A549 (cell line): ENCODE measurements around the gene MDGA2. TPM values are rescaled to one million over a fixed set of nuclear protein-coding genes. Genes with fewer than 3 reads are reported as not detected.

Source experiments
- ATAC-seq, 2 experiments: fragments of 200-7000 bp in 1 of 2; fragments of >200 bp in 1 of 2; cut with Nextera tagmentation in 1 of 2; cut with Tn5 transposase in 1 of 2; 3 replicates each; pipeline versions ENCODE4 v1.8.0 to v1.9.1; 2018 to 2020; ENCODE audit warnings: mild to moderate bottlenecking in 1 of 2, moderate library complexity in 1 of 2
- CTCF ChIA-PET: fragments of 300-600 bp; sonication (Branson Sonifier 250); formaldehyde crosslinking; extraction: SDS; loops from one replicate; lab custom pipeline; 2021; ENCODE audit warnings: antibody characterized with exemption, inconsistent platforms; lab: Yijun Ruan, JAX
- POLR2A ChIA-PET: fragments of 350-600 bp; formaldehyde crosslinking; extraction: SDS; loops from one replicate; lab custom pipeline; 2021; ENCODE audit warnings: antibody characterized with exemption, inconsistent platforms; lab: Yijun Ruan, JAX
- DNase-seq, 2 experiments: peaks; one replicate each; pipeline versions ENCODE4 v3.0.0 to v3.0.0-alpha.2; 2011 to 2016; ENCODE audit warnings: low read depth in 1 of 2, low spot score in 1 of 2
- FAIRE-seq: peaks from 2 replicates; lab custom pipeline; 2011; peaks lifted over from hg19 to GRCh38; lab: Jason Lieb, UNC
- H3K27ac ChIP-seq, 2 experiments: fragments of >200 bp; sonication (Bioruptor Twin); formaldehyde crosslinking; 3 replicates each; pipeline ENCODE4 v1.5.1; 2016 to 2017
- H3K4me1 ChIP-seq: fragments of >200 bp; sonication (Bioruptor Twin); formaldehyde crosslinking; 3 replicates; pipeline ENCODE4 v1.6.1; 2016
- H3K4me2 ChIP-seq: fragments of >200 bp; sonication (Bioruptor Twin); formaldehyde crosslinking; 3 replicates; pipeline ENCODE4 v1.6.1; 2016
- H3K4me3 ChIP-seq: fragments of >200 bp; sonication (Bioruptor Twin); formaldehyde crosslinking; 3 replicates; pipeline ENCODE4 v1.5.1; 2016
- H3K9me3 ChIP-seq: fragments of >200 bp; sonication (Bioruptor Twin); formaldehyde crosslinking; 3 replicates; pipeline ENCODE4 v1.6.1; 2016
- ESRRA ChIP-seq: fragments of 150-350 bp; IDR thresholded peaks from 2 replicates; pipeline ENCODE4 v1.6.1; 2014; ENCODE audit warnings: mild to moderate bottlenecking, low read length, borderline replicate concordance
- FOSL2 ChIP-seq, 2 experiments: fragments of 450-650 bp in 1 of 2; fragments of >200 bp in 1 of 2; sonication (Bioruptor Twin) in 1 of 2; formaldehyde crosslinking; IDR thresholded peaks; 2 replicates each; pipeline versions ENCODE4 v1.5.0 to v1.6.1; 2016 to 2020; ENCODE audit warnings: mild to moderate bottlenecking in 1 of 2, moderate library complexity in 1 of 2
- JUN ChIP-seq, 2 experiments: fragments of >200 bp; sonication (Bioruptor Twin); formaldehyde crosslinking; IDR thresholded peaks; 2 replicates in 1 of 2; 3 replicates in 1 of 2; pipeline ENCODE4 v1.6.1; 2016 to 2017
- KDM5A ChIP-seq: fragments of 200-600 bp; sonication (generic); IDR thresholded peaks from 2 replicates; pipeline ENCODE4 v1.6.1; 2016; ENCODE audit warnings: antibody characterized with exemption, mild to moderate bottlenecking
- MAFK ChIP-seq: fragments of 450-650 bp; IDR thresholded peaks from 2 replicates; pipeline ENCODE4 v1.6.1; 2014; ENCODE audit not compliant: partially characterized antibody
- MAZ ChIP-seq: fragments of 150-350 bp; IDR thresholded peaks from 2 replicates; pipeline ENCODE4 v1.6.1; 2014; ENCODE audit warnings: antibody characterized with exemption, low read depth, low read length, borderline replicate concordance
- MYC ChIP-seq: IDR thresholded peaks from 2 replicates; pipeline ENCODE4 v1.6.1; 2012; ENCODE audit warnings: mild to moderate bottlenecking, inconsistent platforms, low read length, improper control_type of control experiment, borderline replicate concordance
- NPAS2 ChIP-seq: fragments of 250-450 bp; sonication (Bioruptor Pico); IDR thresholded peaks from 2 replicates; pipeline ENCODE4 v1.8.0; 2022; ENCODE audit warnings: mild to moderate bottlenecking, moderate library complexity, borderline replicate concordance
- POLR2AphosphoS2 ChIP-seq: conservative IDR thresholded peaks from 2 replicates; pipeline ENCODE4 v1.6.1; 2012; ENCODE audit warnings: low read length, improper control_type of control experiment, inconsistent platforms
- RAD21 ChIP-seq, 2 experiments: fragments of >200 bp in 1 of 2; sonication (Bioruptor Twin) in 1 of 2; formaldehyde crosslinking in 1 of 2; IDR thresholded peaks in 1 of 2; conservative IDR thresholded peaks in 1 of 2; 2 replicates in 1 of 2; 3 replicates in 1 of 2; pipeline ENCODE4 v1.6.1; 2012 to 2018; ENCODE audit warnings: inconsistent platforms in 1 of 2
- RARB ChIP-seq: fragments of 250-450 bp; sonication (Bioruptor Pico); IDR thresholded peaks from 2 replicates; pipeline ENCODE4 v1.8.0; 2021; ENCODE audit warnings: mild to moderate bottlenecking, moderate library complexity
- RFX5 ChIP-seq: fragments of 450-650 bp; IDR thresholded peaks from 2 replicates; pipeline ENCODE4 v1.7.1; 2014; ENCODE audit warnings: antibody characterized with exemption, mild to moderate bottlenecking, moderate library complexity
- SMC3 ChIP-seq: fragments of >200 bp; sonication (Bioruptor Twin); formaldehyde crosslinking; IDR thresholded peaks from 3 replicates; pipeline ENCODE4 v1.6.1; 2018; ENCODE audit warnings: inconsistent platforms
- SREBF2 ChIP-seq: fragments of 450-650 bp; IDR thresholded peaks from 2 replicates; pipeline ENCODE4 v1.6.1; 2014; ENCODE audit warnings: mild to moderate bottlenecking, moderate library complexity
- TFCP2L1 ChIP-seq: fragments of 250-450 bp; sonication (Bioruptor Pico); IDR thresholded peaks from 2 replicates; pipeline ENCODE4 v1.5.0; 2021; ENCODE audit warnings: mild to moderate bottlenecking
- ZFP36 ChIP-seq: fragments of 450-650 bp; IDR thresholded peaks from 2 replicates; pipeline ENCODE4 v1.6.1; 2014; ENCODE audit warnings: borderline replicate concordance; ENCODE audit not compliant: partially characterized antibody
- ZSCAN20 ChIP-seq: fragments of 250-450 bp; sonication (Bioruptor Pico); IDR thresholded peaks from 2 replicates; pipeline ENCODE4 v1.8.0; 2022; ENCODE audit warnings: mild to moderate bottlenecking, moderate library complexity
- WGBS: methylation state at CpG from one replicate; pipeline ENCODE4 v1.1.6; 2017; ENCODE audit errors: missing lambda C conversion rate; 5-methylcytosine and 5-hydroxymethylcytosine counted together
- polyA plus RNA-seq, 4 experiments: library from polyadenylated mRNA; depleted of rRNA in 3 of 4; stranded (reverse); fragments of >200 nt; fragmentation: RNase III in 1 of 4; extraction: RNeasy Plus Mini Kit Qiagen cat#74134 plus additional on column Dnase treatment in 1 of 4; gene quantifications; 2 replicates in 3 of 4; 3 replicates in 1 of 4; pipeline ENCODE4 v1.2.3, GENCODE V29; 2011 to 2017
- TF ChIP-seq, protein P1 (sequence below): fragments of 250-450 bp; sonication (Bioruptor Pico); IDR thresholded peaks from 2 replicates; pipeline ENCODE4 v1.5.0; 2020; ENCODE audit warnings: low read depth, mild to moderate bottlenecking, moderate library complexity
- TF ChIP-seq, protein P2 (sequence below): fragments of 250-450 bp; sonication (Bioruptor Pico); IDR thresholded peaks from 2 replicates; pipeline ENCODE4 v1.5.0; 2021; ENCODE audit warnings: mild to moderate bottlenecking, moderate library complexity, borderline replicate concordance
- TF ChIP-seq, protein P3 (sequence below): fragments of 450-650 bp; IDR thresholded peaks from 2 replicates; pipeline ENCODE4 v1.6.1; 2014; ENCODE audit warnings: antibody characterized with exemption
- TF ChIP-seq, protein P4 (sequence below): fragments of >200 bp; sonication (Bioruptor Twin); formaldehyde crosslinking; IDR thresholded peaks from 3 replicates; pipeline ENCODE4 v1.5.1; 2016

MDGA2 gene
- polyA plus RNA-seq, 2 of the 4 experiments (the other 2 are of a cell fraction): 0.08 to 0.12 TPM

DNA sequence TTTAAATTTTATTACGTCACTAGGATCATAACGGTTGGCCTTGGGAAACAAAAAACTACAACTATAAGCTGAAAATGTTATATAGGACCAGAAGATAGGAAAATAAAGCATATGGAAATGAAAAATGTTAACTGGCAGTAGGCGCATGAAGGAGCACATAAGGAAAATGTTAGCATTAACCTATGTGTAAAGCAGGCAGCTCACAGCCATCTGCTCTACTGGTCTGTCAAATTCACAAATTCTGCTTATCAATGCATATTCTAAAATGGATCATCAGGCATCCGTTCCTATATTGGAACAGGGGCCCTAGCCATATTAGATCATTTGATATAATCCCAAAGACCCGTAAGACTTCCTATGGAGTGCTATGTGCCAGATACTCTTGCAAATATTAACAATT, 263.9 kb downstream of the MDGA2 start:
- Histone ChIP-seq H3K27ac (no peak overlapping the region), H3K4me2 (no peak overlapping the region), H3K4me1 (no peaks in the 10 kb centered on the region)
- TF ChIP-seq JUN (IDR thresholded peaks at IDR 0.05): no peak
- no peak for TF ChIP-seq KDM5A
- no peak for TF ChIP-seq MAZ
- no peak for TF ChIP-seq NPAS2 (CRISPR knock-in tag)
- TF ChIP-seq ESRRA: no peak
- no peak for TF ChIP-seq MAFK
- no peak for TF ChIP-seq RAD21 (conservative IDR thresholded peaks at IDR 0.05 in 1 of 2, IDR thresholded peaks at IDR 0.05 in 1 of 2)
- no peak for TF ChIP-seq MYC
- no peak for TF ChIP-seq RARB (CRISPR knock-in tag)
- TF ChIP-seq, all 56 proteins: peak for 0
- FAIRE-seq: no peak
- DNase-seq: no peak
- ChIA-PET POLR2A (no interaction called here), CTCF (no interaction called here)
- 11% methylated on average over 5 of the region's 5 CpGs for WGBS
- Histone ChIP-seq H3K9me3 (no peaks in the 10 kb centered on the region), H3K4me3 (no peak overlapping the region)
- no peak for ATAC-seq

DNA sequence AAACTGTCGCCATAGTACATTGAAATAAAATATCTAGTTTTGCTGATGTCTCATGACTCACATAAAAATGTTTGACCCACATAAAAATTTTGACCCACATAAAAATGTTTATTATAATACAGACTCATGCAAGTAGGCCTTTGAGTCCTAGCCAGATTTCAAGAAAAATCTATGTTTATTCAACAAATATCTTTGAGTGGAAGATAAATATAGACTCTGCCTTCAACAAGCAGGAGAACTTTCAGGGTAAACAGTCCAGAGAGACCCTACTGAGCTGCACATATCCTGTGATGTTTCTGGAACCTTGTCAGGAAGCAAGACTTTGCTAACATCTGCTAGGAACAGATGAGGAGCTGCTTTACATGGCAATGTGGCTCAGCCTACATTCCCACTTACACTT, 283.1 kb downstream of the MDGA2 start:
- ChIA-PET POLR2A (no interaction called here), CTCF (no interaction called here)
- Histone ChIP-seq H3K4me3 (no peak overlapping the region), H3K27ac (no peak overlapping the region), H3K4me2 (no peak overlapping the region), H3K9me3 (no peaks in the 10 kb centered on the region), H3K4me1 (no peaks in the 10 kb centered on the region)
- TF ChIP-seq RFX5 (no peak), ZSCAN20 (CRISPR knock-in tag) (no peak), POLR2AphosphoS2 (no peak), SMC3 (no peak), SREBF2 (no peak), FOSL2 (IDR thresholded peaks at IDR 0.05) (no peak), FOSL2 (CRISPR knock-in tag; IDR thresholded peaks at IDR 0.05) (no peak), ZFP36 (no peak), RARB (CRISPR knock-in tag) (no peak), TFCP2L1 (no peak), JUN (IDR thresholded peaks at IDR 0.05) (no peak)
- TF ChIP-seq, protein P1, sequence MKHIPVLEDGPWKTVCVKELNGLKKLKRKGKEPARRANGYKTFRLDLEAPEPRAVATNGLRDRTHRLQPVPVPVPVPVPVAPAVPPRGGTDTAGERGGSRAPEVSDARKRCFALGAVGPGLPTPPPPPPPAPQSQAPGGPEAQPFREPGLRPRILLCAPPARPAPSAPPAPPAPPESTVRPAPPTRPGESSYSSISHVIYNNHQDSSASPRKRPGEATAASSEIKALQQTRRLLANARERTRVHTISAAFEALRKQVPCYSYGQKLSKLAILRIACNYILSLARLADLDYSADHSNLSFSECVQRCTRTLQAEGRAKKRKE (CRISPR knock-in tag): no peak
- TF ChIP-seq, protein P2, sequence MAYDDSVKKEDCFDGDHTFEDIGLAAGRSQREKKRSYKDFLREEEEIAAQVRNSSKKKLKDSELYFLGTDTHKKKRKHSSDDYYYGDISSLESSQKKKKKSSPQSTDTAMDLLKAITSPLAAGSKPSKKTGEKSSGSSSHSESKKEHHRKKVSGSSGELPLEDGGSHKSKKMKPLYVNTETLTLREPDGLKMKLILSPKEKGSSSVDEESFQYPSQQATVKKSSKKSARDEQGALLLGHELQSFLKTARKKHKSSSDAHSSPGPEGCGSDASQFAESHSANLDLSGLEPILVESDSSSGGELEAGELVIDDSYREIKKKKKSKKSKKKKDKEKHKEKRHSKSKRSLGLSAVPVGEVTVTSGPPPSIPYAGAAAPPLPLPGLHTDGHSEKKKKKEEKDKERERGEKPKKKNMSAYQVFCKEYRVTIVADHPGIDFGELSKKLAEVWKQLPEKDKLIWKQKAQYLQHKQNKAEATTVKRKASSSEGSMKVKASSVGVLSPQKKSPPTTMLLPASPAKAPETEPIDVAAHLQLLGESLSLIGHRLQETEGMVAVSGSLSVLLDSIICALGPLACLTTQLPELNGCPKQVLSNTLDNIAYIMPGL (CRISPR knock-in tag): no peak
- TF ChIP-seq, protein P3, sequence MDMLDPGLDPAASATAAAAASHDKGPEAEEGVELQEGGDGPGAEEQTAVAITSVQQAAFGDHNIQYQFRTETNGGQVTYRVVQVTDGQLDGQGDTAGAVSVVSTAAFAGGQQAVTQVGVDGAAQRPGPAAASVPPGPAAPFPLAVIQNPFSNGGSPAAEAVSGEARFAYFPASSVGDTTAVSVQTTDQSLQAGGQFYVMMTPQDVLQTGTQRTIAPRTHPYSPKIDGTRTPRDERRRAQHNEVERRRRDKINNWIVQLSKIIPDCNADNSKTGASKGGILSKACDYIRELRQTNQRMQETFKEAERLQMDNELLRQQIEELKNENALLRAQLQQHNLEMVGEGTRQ: no peak
- TF ChIP-seq, protein P4, sequence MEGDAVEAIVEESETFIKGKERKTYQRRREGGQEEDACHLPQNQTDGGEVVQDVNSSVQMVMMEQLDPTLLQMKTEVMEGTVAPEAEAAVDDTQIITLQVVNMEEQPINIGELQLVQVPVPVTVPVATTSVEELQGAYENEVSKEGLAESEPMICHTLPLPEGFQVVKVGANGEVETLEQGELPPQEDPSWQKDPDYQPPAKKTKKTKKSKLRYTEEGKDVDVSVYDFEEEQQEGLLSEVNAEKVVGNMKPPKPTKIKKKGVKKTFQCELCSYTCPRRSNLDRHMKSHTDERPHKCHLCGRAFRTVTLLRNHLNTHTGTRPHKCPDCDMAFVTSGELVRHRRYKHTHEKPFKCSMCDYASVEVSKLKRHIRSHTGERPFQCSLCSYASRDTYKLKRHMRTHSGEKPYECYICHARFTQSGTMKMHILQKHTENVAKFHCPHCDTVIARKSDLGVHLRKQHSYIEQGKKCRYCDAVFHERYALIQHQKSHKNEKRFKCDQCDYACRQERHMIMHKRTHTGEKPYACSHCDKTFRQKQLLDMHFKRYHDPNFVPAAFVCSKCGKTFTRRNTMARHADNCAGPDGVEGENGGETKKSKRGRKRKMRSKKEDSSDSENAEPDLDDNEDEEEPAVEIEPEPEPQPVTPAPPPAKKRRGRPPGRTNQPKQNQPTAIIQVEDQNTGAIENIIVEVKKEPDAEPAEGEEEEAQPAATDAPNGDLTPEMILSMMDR: no peak
- WGBS: 6% methylated on average over 1 of the region's 1 CpG
- DNase-seq (no peak), ATAC-seq (no peak), FAIRE-seq (no peak)
